ENCODE measurements around the gene RNF14. TPM values are rescaled to one million over a fixed set of nuclear protein-coding genes. Genes with fewer than 3 reads are reported as not detected.
"Not testable (repeated sequence)": the region's sequence is repeated elsewhere in the genome, so short reads cannot be mapped to it uniquely, and the experiment has no call there.

RNF14 gene
- total and polyA plus RNA-seq, 2 of the 8 experiments (the other 6 are each of a cell fraction or from before 2014, with no cell fraction given): 4.7 to 20.2 TPM

DNA sequence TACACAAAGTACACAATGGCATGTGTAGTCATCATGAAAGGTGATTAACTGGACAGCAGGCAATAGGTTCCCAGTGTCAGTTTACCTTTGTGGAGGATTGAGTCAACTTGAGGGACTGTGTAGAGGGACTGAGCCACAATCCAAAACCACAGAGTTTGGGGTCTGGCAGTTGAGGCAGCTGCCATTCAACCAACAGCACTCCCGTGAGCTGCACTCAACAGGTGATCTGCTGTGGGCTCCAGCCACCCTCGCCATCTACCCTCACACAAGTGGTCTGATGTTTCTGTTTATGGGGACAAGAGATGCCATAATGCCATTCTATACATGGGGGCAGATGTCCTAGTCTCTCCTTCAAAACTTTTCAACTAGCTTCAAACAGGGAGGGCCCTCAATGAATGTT, 48.1 kb upstream of the RNF14 start (continued):
- TF ChIP-seq, protein P1, sequence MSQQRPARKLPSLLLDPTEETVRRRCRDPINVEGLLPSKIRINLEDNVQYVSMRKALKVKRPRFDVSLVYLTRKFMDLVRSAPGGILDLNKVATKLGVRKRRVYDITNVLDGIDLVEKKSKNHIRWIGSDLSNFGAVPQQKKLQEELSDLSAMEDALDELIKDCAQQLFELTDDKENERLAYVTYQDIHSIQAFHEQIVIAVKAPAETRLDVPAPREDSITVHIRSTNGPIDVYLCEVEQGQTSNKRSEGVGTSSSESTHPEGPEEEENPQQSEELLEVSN (IDR thresholded peaks at IDR 0.05): no peak

DNA sequence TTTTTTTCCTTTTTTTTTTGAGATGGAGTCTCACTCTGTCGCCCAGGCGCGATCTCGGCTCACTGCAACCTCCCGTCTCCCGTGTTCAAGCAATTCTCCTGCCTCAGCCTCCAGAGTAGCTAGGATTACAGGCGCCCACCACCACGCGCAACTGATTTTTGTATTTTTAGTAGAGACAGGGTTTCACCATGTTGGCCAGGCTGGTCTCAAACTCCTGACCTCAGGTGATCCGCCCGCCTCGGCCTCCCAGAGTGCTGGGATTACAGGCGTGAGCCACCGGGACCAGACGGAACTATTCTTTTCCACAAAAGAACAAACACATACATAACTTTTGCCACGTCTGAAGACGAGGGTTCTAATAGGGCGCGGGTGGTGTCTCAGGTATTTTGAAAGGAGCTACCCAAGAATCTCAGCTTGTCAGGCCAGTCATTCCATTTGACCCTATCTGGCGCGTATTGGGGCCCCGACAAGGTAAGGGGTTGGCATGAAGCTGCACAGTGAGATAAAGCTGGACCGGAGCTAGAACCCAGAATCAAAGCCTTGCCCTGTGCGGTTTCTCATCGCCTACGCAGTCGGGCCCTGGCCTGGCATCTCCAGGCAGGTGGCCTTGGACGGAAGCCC, 46.0 kb upstream of the RNF14 start:
- not testable (repeated sequence) for H3K56ac ChIP-seq (replicated peaks; ENCODE audit: insufficient read length, low read depth, low read length); H2AFZ ChIP-seq (ENCODE audit: low read length); H4K20me1 ChIP-seq (replicated peaks in 1 of 2; ENCODE audit: control insufficient read depth in 1 of 2, insufficient read depth in 2 of 2, low read length in 2 of 2); FAIRE-seq; H3K79me2 ChIP-seq (ENCODE audit: control insufficient read depth in 1 of 2, insufficient read depth in 2 of 2, low read length in 2 of 2); H3K27me3 ChIP-seq (replicated peaks in 1 of 4; ENCODE audit: control insufficient read depth in 3 of 4, extremely low read depth in 1 of 4, insufficient read depth in 3 of 4, low read length in 3 of 4); H2BK20ac ChIP-seq (ENCODE audit: low read length); H3K9me3 ChIP-seq (ENCODE audit: insufficient read depth in 2 of 2, low read depth in 1 of 2, low read length in 1 of 2); H2BK12ac ChIP-seq (ENCODE audit: low read depth, low read length); DNase-seq (ENCODE audit: low read depth in 1 of 2, low spot score in 2 of 2); H2BK15ac ChIP-seq (ENCODE audit: low read length); H3K23ac ChIP-seq (ENCODE audit: insufficient read length); H3K79me1 ChIP-seq (ENCODE audit: low read depth, low read length); H3K14ac ChIP-seq (ENCODE audit: insufficient read length); H3K4me1 ChIP-seq (replicated peaks in 1 of 4; ENCODE audit: control insufficient read depth in 3 of 4, insufficient read depth in 4 of 4, low read length in 3 of 4); H3K4ac ChIP-seq (replicated peaks; ENCODE audit: insufficient read length, low read depth, low read length)
- peak overlapping the region; percentile 96 for H2BK5ac ChIP-seq (ENCODE audit: low read depth, low read length)
- peak overlapping the region; percentile 10 for H2BK120ac ChIP-seq (replicated peaks; ENCODE audit: low read depth, low read length)
- peak overlapping the region; percentile 68 to 84 (median 74) for H3K4me3 ChIP-seq (ENCODE audit: extremely low read depth in 1 of 4, insufficient read depth in 2 of 4, low read depth in 3 of 4, low read length in 4 of 4)
- peak overlapping the region; percentile 65; the same call in 1 of the 2 replicates for H2AK5ac ChIP-seq (ENCODE audit: low read depth, low read length)
- H4K8ac ChIP-seq (ENCODE audit: extremely low read depth, insufficient read depth, low read length): peak overlapping the region; percentile 94
- H3K18ac ChIP-seq (ENCODE audit: extremely low read depth, low read length): peak overlapping the region; percentile 25; the same call in 1 of the 2 replicates
- peak overlapping the region; percentile 71; the same call in 1 of the 2 replicates for H3K27ac ChIP-seq (ENCODE audit: low read depth, low read length)
- WGBS, 2 experiments (ENCODE audit: extremely low coverage in 1 of 2, insufficient coverage in 1 of 2, insufficient read length in 1 of 2, insufficient replicate concordance in 2 of 2, low coverage in 1 of 2, low lambda C conversion rate in 2 of 2, missing lambda C conversion rate in 1 of 2): 75% methylated on average over 28 of the region's 28 CpGs; no CpG with 5 or more reads in 1 of the 2 experiments
- peak overlapping the region in 3 of 4 experiments; percentile 5 to 77 (median 63); a peak in 6 of 7 replicates for H3K9ac ChIP-seq (replicated peaks in 1 of 4; ENCODE audit: extremely low read depth in 1 of 4, low read depth in 3 of 4, low read length in 3 of 4)
- peak overlapping the region; percentile 74 to 84 for H3K4me2 ChIP-seq (ENCODE audit: insufficient read depth in 1 of 2, low read depth in 2 of 2, low read length in 2 of 2)
- ChIA-PET POLR2A (ENCODE audit: partially characterized antibody) (interaction anchor here (0.8 to 7.3 kb wide), 15 partner anchors 9 to 304 kb away, joined by 3 to 66 read pairs (median 4); partner anchors contain the start of genes DIAPH1 and PCDH12), CTCF (ENCODE audit: partially characterized antibody) (interaction anchor here (0.6 to 5.2 kb wide), 15 partner anchors 8 to 643 kb away, joined by 3 to 34 read pairs (median 4); partner anchors contain the start of genes ARAP3 and PCDH1)
- H4K91ac ChIP-seq (replicated peaks; ENCODE audit: insufficient read length, low read length): peak overlapping the region; percentile 79
- H3K36me3 ChIP-seq (ENCODE audit: control insufficient read depth in 2 of 4, insufficient read depth in 4 of 4, low read length in 3 of 4): peaks cover 8 to 26% (median 20%) of the 10 kb centered on the region in 4 experiments
- peak overlapping the region; percentile 84 for H4K5ac ChIP-seq (ENCODE audit: insufficient read length, low read depth, low read length)
- peaks cover 10% of the 10 kb centered on the region for H3K23me2 ChIP-seq (ENCODE audit: low read depth, low read length)

Measured in H1 (cell line).